ENCODE data around the gene DNASE1. TPM values are rescaled to one million over a fixed set of nuclear protein-coding genes. Genes with fewer than 3 reads are reported as not detected.

Gene DNASE1
- total RNA-seq, 1 donor from 2014 or later: 12.2 TPM

DNA sequence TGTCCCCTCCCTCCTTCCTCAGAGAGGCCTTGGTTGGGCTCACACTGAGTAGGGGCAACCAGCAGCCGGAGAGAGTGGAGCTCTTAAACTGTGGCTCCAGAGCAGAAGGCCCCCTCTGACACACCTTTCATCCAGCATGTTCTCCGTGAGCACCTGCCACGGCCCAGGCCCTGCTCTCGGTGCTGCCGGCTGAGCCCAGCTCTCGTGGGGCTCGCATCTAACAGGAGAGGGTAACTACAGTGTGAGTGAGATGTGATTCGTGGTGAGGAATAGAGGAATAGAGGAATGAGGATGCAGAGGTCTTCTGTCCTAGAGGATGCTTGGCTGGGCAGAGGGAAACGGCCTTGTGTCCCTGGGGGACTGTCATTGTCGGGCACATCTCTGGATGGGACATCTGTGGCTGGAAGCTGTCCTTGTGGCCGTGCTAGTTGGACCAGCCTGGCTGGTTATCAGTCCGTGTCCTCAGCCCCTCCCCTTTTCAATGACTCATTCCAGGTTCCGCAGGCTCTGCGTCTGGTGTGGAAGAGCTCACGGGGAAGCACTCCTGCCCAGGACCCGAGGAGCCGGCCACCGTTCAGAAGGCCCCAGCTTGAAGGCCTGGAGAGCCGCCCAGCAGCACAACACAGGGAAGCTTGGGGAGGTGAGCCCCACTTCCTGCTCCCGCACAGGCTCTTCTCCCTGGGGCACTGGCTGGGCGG, 11.9 kb upstream of the DNASE1 start:
- DNase-seq (ENCODE audit: low read depth): no peak
- TF ChIP-seq, protein P1, sequence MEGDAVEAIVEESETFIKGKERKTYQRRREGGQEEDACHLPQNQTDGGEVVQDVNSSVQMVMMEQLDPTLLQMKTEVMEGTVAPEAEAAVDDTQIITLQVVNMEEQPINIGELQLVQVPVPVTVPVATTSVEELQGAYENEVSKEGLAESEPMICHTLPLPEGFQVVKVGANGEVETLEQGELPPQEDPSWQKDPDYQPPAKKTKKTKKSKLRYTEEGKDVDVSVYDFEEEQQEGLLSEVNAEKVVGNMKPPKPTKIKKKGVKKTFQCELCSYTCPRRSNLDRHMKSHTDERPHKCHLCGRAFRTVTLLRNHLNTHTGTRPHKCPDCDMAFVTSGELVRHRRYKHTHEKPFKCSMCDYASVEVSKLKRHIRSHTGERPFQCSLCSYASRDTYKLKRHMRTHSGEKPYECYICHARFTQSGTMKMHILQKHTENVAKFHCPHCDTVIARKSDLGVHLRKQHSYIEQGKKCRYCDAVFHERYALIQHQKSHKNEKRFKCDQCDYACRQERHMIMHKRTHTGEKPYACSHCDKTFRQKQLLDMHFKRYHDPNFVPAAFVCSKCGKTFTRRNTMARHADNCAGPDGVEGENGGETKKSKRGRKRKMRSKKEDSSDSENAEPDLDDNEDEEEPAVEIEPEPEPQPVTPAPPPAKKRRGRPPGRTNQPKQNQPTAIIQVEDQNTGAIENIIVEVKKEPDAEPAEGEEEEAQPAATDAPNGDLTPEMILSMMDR (conservative IDR thresholded peaks at IDR 0.05; ENCODE audit: low read depth, low read length): no peak
- H3K4me3 ChIP-seq (ENCODE audit: low read depth, low read length): no peak overlapping the region

DNA sequence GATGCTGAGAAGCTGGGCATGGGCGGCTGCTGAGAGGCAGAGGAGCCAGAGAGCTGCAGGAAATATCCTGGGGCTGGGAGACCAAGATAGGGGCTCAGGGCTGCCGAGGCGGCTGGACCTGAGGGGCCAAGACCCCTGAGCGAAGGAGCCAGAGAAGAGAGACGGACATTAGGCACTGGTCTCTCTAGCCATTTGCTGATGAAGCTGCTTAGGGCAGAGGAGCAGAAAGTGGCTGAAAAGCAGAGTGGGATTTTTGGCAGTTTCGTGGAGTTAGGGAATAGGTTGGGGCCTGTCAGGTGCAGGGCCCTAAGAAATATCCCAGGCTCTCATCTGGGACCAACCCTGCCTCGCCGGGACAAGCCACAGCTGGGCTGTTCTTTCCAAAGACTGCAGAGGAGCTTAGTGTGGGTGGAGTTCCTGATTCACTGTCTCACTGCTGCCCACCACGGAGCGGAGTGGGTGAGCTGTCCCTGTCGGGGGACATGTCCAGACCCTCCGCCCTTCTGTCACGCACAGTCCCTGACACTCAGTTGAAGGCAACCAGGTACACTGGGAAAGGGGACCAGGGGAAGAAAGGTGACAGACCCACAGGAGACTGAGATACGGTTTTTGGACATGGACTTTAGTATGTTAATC, 11.3 kb upstream of the DNASE1 start:
- no peak for DNase-seq (ENCODE audit: low read depth)
- TF ChIP-seq, protein P1 (conservative IDR thresholded peaks at IDR 0.05; ENCODE audit: low read depth, low read length): no peak
- H3K4me3 ChIP-seq (ENCODE audit: low read depth, low read length): no peak overlapping the region

DNA sequence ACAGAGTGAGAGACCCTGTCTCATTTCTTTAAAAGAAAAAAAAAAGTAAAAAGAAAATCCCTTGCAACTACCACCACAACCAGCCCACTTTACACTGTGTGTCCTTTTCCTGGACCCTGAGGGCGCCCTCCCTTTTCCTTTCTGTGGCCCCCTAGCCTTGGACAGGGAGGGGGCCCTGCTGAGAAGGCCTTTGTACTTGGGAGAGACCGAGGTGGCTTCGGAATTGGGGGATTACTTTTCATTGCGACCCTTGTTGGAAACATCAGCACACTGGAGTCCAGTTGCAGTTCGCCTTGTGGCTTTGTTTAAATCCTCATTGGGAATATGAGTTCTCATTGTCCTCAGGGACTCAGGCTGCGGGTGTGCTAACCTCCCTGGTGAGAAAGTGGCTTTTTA, 9.4 kb upstream of the DNASE1 start:
- DNase-seq (ENCODE audit: low read depth): no peak
- TF ChIP-seq, protein P1 (conservative IDR thresholded peaks at IDR 0.05; ENCODE audit: low read depth, low read length): no peak
- no peak overlapping the region for H3K4me3 ChIP-seq (ENCODE audit: low read depth, low read length)

DNA sequence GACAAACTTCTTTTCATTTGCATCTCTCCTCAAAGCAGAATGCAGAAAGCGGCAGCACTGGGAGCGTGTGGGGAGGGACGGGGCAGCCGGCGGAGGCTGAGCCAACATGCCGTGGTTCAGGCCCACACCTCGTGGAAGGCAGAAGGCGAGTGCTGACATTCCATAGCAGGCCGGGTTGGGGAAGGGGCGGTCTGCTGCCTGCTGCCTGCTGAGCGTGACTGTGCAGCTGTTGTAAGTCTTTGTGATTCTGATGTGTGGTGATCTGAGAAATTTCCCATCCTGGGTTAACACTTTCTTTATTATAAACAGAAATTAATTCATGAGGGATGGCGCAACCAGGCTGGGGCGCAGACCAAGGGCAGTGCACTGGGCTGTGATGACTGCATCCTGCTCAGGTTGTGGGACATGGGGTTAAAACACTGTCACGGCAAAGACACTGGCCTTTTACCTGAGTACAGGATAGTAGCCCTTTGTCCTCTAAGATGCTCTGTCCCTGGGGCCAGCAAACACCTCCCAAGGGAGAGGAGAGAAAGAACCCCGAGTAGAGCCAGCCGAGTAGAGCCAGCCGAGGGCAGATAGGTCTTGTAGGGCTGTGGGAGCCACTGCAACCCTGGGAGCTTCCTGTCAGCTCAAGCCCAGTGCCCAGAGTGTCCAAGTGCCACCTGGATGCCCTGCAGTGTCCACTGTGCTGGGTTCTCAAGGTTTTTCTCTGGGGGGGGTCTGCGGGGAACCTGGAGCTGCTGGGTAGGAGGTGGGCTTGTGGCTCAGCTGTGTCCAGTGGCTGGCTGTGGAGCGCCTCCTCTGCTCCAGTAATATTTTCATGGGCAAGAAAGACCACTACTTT, 8.8 kb upstream of the DNASE1 start:
- H3K4me3 ChIP-seq (ENCODE audit: low read depth, low read length): no peak overlapping the region
- no peak for DNase-seq (ENCODE audit: low read depth)
- TF ChIP-seq, protein P1 (conservative IDR thresholded peaks at IDR 0.05; ENCODE audit: low read depth, low read length): no peak

DNA sequence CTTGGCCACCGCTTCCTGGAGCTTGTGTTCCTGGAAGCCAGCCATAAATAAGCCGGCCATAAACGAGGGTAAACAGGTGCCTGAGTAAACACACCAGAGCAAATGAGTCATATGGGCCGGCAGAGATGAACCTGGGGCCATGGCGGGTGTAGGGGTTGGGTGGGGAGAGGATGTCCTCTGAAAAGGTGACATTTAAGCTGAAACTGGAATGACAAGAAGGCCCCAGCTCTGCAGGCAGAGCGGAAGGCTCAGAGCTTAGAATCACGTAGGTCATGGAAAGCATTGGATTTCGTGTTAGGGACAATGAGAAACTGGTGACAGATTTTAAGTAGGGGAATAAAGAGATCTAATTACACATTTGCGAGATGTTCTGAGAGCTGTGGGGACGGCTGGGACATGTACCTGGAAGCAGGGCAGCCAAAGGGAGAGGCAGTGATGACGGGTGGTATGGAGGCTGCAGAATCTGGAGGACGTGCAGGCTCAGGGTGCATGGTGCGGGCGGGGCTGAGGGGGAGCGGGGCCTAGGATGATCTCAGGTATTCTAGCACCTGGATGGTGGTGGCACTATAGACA, 8.1 kb upstream of the DNASE1 start:
- TF ChIP-seq, protein P1 (conservative IDR thresholded peaks at IDR 0.05; ENCODE audit: low read depth, low read length): no peak
- H3K4me3 ChIP-seq (ENCODE audit: low read depth, low read length): no peak overlapping the region
- no peak for DNase-seq (ENCODE audit: low read depth)

DNA sequence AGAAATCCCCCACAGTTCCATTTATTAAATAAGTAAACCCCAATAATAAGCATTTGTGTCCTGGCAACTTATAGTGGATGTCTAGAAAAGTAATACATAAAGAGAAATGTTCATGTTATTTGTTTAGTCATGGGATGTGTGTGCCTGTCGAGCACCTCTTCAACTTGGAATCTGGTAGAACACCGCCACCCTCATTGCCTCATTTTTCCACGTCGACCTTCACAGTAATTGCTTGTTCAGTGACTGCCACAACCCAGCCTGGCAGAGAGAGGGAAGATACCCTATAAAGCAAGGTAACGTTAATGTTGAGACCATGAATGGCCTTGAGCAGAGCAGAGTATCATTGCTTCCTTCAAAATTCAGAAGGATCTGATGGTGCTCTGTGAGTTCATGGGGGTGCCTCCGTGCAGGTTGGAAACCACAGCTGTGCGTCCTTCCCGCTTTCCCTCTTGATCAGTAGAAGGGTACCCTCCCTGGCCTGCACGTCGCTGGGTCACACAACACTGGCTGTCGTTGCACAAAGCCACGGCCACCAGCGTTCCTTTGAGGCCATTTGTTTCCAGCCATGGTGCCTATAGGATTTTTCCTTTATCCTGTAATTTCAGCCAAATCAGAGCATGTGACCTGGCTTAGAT, 3.7 kb upstream of the DNASE1 start:
- no peak overlapping the region for H3K4me3 ChIP-seq (ENCODE audit: low read depth, low read length)
- TF ChIP-seq, protein P1 (conservative IDR thresholded peaks at IDR 0.05; ENCODE audit: low read depth, low read length): no peak
- no peak for DNase-seq (ENCODE audit: low read depth)

Measured in epithelial cell of proximal tubule (primary cell).